Endothelial cell of umbilical vein (primary cell): Measurements from ENCODE around the gene KDM3B. TPM values are rescaled to one million over a fixed set of nuclear protein-coding genes. Genes with fewer than 3 reads are reported as not detected.

Experiments
- BruUV-seq: library from RNA; stranded (reverse); fragments of 400-500 nt; replicated peaks from 2 replicates; lab custom pipeline; 2021; lab: Mats Ljungman, UMichigan
- CTCF ChIA-PET: fragments of 300-600, 350-600 bp; sonication (Branson Sonifier 250); formaldehyde crosslinking; loops from one replicate; lab custom pipeline; 2021; ENCODE audit warnings: antibody characterized with exemption, inconsistent platforms; lab: Charles Lee
- POLR2A ChIA-PET: fragments of 300-600, 350-600 bp; sonication (Branson Sonifier 250); formaldehyde crosslinking; loops from one replicate; lab custom pipeline; 2021; ENCODE audit warnings: antibody characterized with exemption, inconsistent platforms; lab: Charles Lee
- DNase-seq: peaks from one replicate; pipeline ENCODE4 v3.0.0-alpha.2; 2011; ENCODE audit warnings: low read depth, low spot score
- FAIRE-seq: peaks from 2 replicates; lab custom pipeline; 2011; peaks lifted over from hg19 to GRCh38; lab: Jason Lieb, UNC
- H2AFZ ChIP-seq: 2 replicates; pipeline ENCODE4 v1.6.0; 2012; ENCODE audit warnings: low read depth, low read length, control low read depth, inconsistent platforms
- H3K27ac ChIP-seq: 2 replicates; pipeline ENCODE4 v1.5.1; 2011; ENCODE audit warnings: low read depth, mild to moderate bottlenecking, control low read depth, low read length, moderate library complexity; ENCODE audit not compliant: insufficient read depth
- H3K27me3 ChIP-seq, 2 experiments: 2 replicates each; pipeline versions ENCODE4 v1.6.0 to v1.6.1; 2011; ENCODE audit warnings: low read length in 2 of 2, mixed read lengths in 1 of 2; ENCODE audit not compliant: control insufficient read depth in 2 of 2, insufficient read depth in 2 of 2
- H3K36me3 ChIP-seq, 2 experiments: 2 replicates in 1 of 2; 3 replicates in 1 of 2; pipeline ENCODE4 v1.5.1; 2011; ENCODE audit warnings: low read length in 2 of 2, mild to moderate bottlenecking in 1 of 2, moderate library complexity in 1 of 2; ENCODE audit not compliant: control insufficient read depth in 2 of 2, insufficient read depth in 2 of 2; ENCODE audit errors: extremely low read depth in 1 of 2
- H3K4me1 ChIP-seq: 3 replicates; pipeline ENCODE4 v1.5.1; 2011; ENCODE audit warnings: mild to moderate bottlenecking, low read length; ENCODE audit not compliant: control insufficient read depth, insufficient read depth; ENCODE audit errors: extremely low read depth
- H3K4me2 ChIP-seq: 2 replicates; pipeline ENCODE4 v1.6.1; 2011; ENCODE audit warnings: low read length, control low read depth, mixed read lengths; ENCODE audit not compliant: insufficient read depth
- H3K4me3 ChIP-seq, 3 experiments: fragments of 200-600 bp in 1 of 3; sonication (generic), shearing (Covaris generic) in 1 of 3; replicated peaks in 1 of 3; 2 replicates each; pipeline ENCODE4 v1.5.1; 2011 to 2016; ENCODE audit warnings: control low read depth in 3 of 3, low read length in 3 of 3, mild to moderate bottlenecking in 2 of 3, inconsistent platforms in 1 of 3, low read depth in 1 of 3, moderate library complexity in 1 of 3; ENCODE audit not compliant: insufficient read depth in 1 of 3
- H3K79me2 ChIP-seq: 2 replicates; pipeline ENCODE4 v1.6.0; 2012; ENCODE audit warnings: low read length, inconsistent platforms; ENCODE audit not compliant: control insufficient read depth, insufficient read depth
- H3K9ac ChIP-seq: replicated peaks from 2 replicates; pipeline ENCODE3; 2011; ENCODE audit warnings: low read length, control low read depth; ENCODE audit not compliant: insufficient read depth; ENCODE audit errors: extremely low read depth
- H3K9me1 ChIP-seq: replicated peaks from 3 replicates; pipeline ENCODE4 v1.6.0; 2011; ENCODE audit warnings: mild to moderate bottlenecking, low read length; ENCODE audit not compliant: control insufficient read depth, insufficient read depth; ENCODE audit errors: extremely low read depth
- H3K9me3 ChIP-seq: replicated peaks from 2 replicates; pipeline ENCODE4 v1.5.1; 2012; ENCODE audit warnings: low read length, inconsistent platforms; ENCODE audit not compliant: control insufficient read depth, insufficient read depth
- H4K20me1 ChIP-seq: replicated peaks from 2 replicates; pipeline ENCODE3; 2011; ENCODE audit warnings: mild to moderate bottlenecking, low read length; ENCODE audit not compliant: control insufficient read depth, insufficient read depth; ENCODE audit errors: extremely low read depth
- EZH2 ChIP-seq: IDR thresholded peaks from 2 replicates; pipeline ENCODE4 v1.6.1; 2012; ENCODE audit warnings: borderline replicate concordance, low read depth, mild to moderate bottlenecking, moderate library complexity, low read length, inconsistent platforms; ENCODE audit not compliant: severe bottlenecking
- FOS ChIP-seq: IDR thresholded peaks from 2 replicates; pipeline ENCODE4 v1.6.1; 2011; ENCODE audit warnings: mild to moderate bottlenecking, low read length, moderate library complexity, borderline replicate concordance; ENCODE audit not compliant: insufficient read depth
- GATA2 ChIP-seq: IDR thresholded peaks from 2 replicates; pipeline ENCODE4 v1.7.0; 2011; ENCODE audit warnings: low read depth, mild to moderate bottlenecking, moderate library complexity, mixed read lengths, low read length; ENCODE audit not compliant: insufficient read length, insufficient read depth
- MYC ChIP-seq: IDR thresholded peaks from one replicate; pipeline ENCODE4 v1.6.1; 2011; ENCODE audit warnings: mild to moderate bottlenecking, low read depth, low read length
- dilution Hi-C: fragments of 300-500 bp; cut with MboI; formaldehyde crosslinking; loops from one replicate; pipeline ENCODE4 v1.15.0; 2019; ENCODE audit warnings: low sequenced_read_pairs; ENCODE audit not compliant: extremely low pct_ligation_motif_present
- intact Hi-C: fragments of 100-400 bp; cut with micrococcal nuclease; formaldehyde crosslinking; loops from one replicate; pipeline ENCODE4 v1.10.0; 2022
- polyA plus RNA-seq, 4 experiments: library from polyadenylated mRNA; depleted of rRNA in 3 of 4; stranded (reverse) in 3 of 4; unstranded in 1 of 4; fragments of >200 nt; gene quantifications; 2 replicates each; pipeline versions ENCODE4 v1.2.1 to v1.2.3, GENCODE V29; 2011 to 2012; ENCODE audit warnings: missing spikeins in 1 of 4
- total RNA-seq: library from RNA; stranded (reverse); gene quantifications from 2 replicates; pipeline ENCODE4 v1.2.3, GENCODE V29; 2021
- TF ChIP-seq, protein P1 (sequence below), 2 donors: IDR thresholded peaks; 1 replicate in 1 of 2; 2 replicates in 1 of 2; pipeline ENCODE4 v1.5.1; 2011; ENCODE audit warnings: low read length in 2 of 2, mild to moderate bottlenecking in 2 of 2, moderate library complexity in 2 of 2, control low read depth in 1 of 2, inconsistent platforms in 1 of 2, low read depth in 1 of 2; ENCODE audit not compliant: insufficient read depth in 1 of 2; ENCODE audit errors: extremely low read depth in 1 of 2

The KDM3B gene
- total and polyA plus RNA-seq, 2 donors (not counting 3 experiments of a cell fraction or from before 2014, with no cell fraction given): 19.0 to 55.7 TPM

DNA sequence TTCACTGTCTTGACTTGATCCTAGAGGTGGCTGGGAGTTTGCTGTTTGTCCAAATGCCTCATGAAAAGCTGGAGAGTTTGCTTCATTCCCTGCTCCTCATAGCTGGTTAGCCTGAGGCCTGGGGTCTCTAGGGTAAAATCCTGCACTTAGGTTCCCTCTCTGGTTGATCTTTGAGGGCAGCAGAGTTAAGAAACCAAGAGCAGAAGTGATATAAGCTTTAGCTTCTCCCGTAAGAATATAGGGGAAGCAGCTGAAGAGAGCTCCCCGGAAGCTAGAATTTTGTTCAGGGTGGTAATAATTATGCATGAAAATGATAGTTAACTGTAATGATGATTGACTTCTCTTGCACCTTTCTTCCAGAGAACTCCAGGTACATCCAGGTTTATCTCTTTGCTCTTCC lies 13.0 kb upstream of the KDM3B start:
- dilution Hi-C loops: no loop called here
- peak overlapping the region; percentile 0 for H3K27ac ChIP-seq

More for the DNA sequence above, 13.0 kb upstream of the KDM3B start:
- peak overlapping the region in 2 of 3 experiments; percentile 62 to 84 for H3K4me3 ChIP-seq
- peak overlapping the region; percentile 81 for H3K9ac ChIP-seq
- H3K79me2 ChIP-seq: peaks cover 34% of the 10 kb centered on the region
- ChIA-PET CTCF (interaction anchor here (1.9 to 4.1 kb wide), 2 partner anchors 13 to 116 kb away, joined by 6 to 64 read pairs; partner anchors contain the start of gene KDM3B), POLR2A (interaction anchor here (2.5 to 4.3 kb wide), 2 partner anchors 14 to 31 kb away, joined by 8 to 58 read pairs; partner anchors contain the start of gene KDM3B)
- no peaks in the 10 kb centered on the region for H3K9me3 ChIP-seq
- no peaks in the 10 kb centered on the region for H3K9me1 ChIP-seq
- TF ChIP-seq GATA2 (no peak), MYC (no peak), FOS (no peak), EZH2 (no peak)
- TF ChIP-seq, protein P1, sequence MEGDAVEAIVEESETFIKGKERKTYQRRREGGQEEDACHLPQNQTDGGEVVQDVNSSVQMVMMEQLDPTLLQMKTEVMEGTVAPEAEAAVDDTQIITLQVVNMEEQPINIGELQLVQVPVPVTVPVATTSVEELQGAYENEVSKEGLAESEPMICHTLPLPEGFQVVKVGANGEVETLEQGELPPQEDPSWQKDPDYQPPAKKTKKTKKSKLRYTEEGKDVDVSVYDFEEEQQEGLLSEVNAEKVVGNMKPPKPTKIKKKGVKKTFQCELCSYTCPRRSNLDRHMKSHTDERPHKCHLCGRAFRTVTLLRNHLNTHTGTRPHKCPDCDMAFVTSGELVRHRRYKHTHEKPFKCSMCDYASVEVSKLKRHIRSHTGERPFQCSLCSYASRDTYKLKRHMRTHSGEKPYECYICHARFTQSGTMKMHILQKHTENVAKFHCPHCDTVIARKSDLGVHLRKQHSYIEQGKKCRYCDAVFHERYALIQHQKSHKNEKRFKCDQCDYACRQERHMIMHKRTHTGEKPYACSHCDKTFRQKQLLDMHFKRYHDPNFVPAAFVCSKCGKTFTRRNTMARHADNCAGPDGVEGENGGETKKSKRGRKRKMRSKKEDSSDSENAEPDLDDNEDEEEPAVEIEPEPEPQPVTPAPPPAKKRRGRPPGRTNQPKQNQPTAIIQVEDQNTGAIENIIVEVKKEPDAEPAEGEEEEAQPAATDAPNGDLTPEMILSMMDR (IDR thresholded peaks at IDR 0.05; ENCODE audit: extremely low read depth in 1 of 2, insufficient read depth in 1 of 2, low read depth in 1 of 2, low read length in 2 of 2): no peak
- H4K20me1 ChIP-seq: no peaks in the 10 kb centered on the region
- BruUV-seq: no TSS peak
- peaks cover 13% of the 10 kb centered on the region for H3K4me1 ChIP-seq
- intact Hi-C loops: loop anchor here (5.0 kb wide), 1 partner anchor 117 kb away; no protein-coding TSS in a partner anchor
- H3K27me3 ChIP-seq: no peaks in the 10 kb centered on the region
- peaks cover 5 to 9% of the 10 kb centered on the region in 2 experiments for H3K36me3 ChIP-seq
- H2AFZ ChIP-seq: no peak overlapping the region
- peak overlapping the region; percentile 59 for H3K4me2 ChIP-seq
- no peak for FAIRE-seq
- DNase-seq: no peak
